Fibroblast of lung (primary cell): ENCODE data around the gene CPNE4.

Experiments
- EZH2 ChIP-seq: IDR thresholded peaks from 2 replicates; pipeline ENCODE4 v1.5.1; 2012; ENCODE audit warnings: low read length, control low read depth, mild to moderate bottlenecking; ENCODE audit errors: missing control alignments
- TF ChIP-seq, protein P1 (sequence below), 2 donors: IDR thresholded peaks in 1 of 2; conservative IDR thresholded peaks in 1 of 2; 1 replicate in 1 of 2; 2 replicates in 1 of 2; pipeline ENCODE4 v1.5.1; 2011 to 2012; ENCODE audit warnings: low read length in 2 of 2, control low read depth in 1 of 2, inconsistent platforms in 1 of 2, low read depth in 1 of 2, mild to moderate bottlenecking in 1 of 2

DNA sequence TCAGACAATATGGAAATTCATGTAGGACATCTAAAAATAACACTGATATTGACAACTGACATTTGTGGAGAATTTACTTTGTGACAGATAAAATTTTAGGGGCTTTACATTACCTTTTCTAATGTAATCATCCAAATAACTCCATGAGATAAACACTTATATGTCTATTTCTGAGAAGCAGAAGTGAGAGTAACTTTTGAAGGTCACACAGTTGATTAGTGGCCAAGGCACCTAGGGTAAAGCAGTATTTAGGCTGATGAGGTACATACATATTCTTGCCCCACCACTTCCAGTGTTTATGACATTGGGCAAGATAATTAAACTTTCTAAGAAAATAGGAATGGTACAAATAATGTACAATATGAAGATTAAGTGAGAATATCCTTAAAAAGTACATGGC, 248.4 kb downstream of the CPNE4 start:
- TF ChIP-seq, protein P1, sequence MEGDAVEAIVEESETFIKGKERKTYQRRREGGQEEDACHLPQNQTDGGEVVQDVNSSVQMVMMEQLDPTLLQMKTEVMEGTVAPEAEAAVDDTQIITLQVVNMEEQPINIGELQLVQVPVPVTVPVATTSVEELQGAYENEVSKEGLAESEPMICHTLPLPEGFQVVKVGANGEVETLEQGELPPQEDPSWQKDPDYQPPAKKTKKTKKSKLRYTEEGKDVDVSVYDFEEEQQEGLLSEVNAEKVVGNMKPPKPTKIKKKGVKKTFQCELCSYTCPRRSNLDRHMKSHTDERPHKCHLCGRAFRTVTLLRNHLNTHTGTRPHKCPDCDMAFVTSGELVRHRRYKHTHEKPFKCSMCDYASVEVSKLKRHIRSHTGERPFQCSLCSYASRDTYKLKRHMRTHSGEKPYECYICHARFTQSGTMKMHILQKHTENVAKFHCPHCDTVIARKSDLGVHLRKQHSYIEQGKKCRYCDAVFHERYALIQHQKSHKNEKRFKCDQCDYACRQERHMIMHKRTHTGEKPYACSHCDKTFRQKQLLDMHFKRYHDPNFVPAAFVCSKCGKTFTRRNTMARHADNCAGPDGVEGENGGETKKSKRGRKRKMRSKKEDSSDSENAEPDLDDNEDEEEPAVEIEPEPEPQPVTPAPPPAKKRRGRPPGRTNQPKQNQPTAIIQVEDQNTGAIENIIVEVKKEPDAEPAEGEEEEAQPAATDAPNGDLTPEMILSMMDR (conservative IDR thresholded peaks at IDR 0.05 in 1 of 2, IDR thresholded peaks at IDR 0.05 in 1 of 2; ENCODE audit: low read depth in 1 of 2, low read length in 2 of 2): no peak
- TF ChIP-seq EZH2: no peak
